Mesendoderm (in vitro differentiated cells): ENCODE results near the gene DLGAP4.

Experiments used
- DNase-seq: peaks from one replicate; pipeline ENCODE4 v3.0.0; 2013
- H2AK5ac ChIP-seq: 2 replicates; pipeline ENCODE4 v1.6.1; 2013; ENCODE audit warnings: low read length, inconsistent platforms
- H2BK120ac ChIP-seq: 2 replicates; pipeline ENCODE4 v1.6.1; 2013; ENCODE audit warnings: low read depth, mild to moderate bottlenecking, low read length, moderate library complexity, mixed read lengths
- H2BK15ac ChIP-seq: replicated peaks from 2 replicates; pipeline ENCODE4 v1.6.1; 2013; ENCODE audit warnings: low read depth, mild to moderate bottlenecking, moderate library complexity
- H2BK5ac ChIP-seq: 2 replicates; pipeline ENCODE4 v1.6.1; 2013; ENCODE audit warnings: low read length, inconsistent platforms
- H3K18ac ChIP-seq: 2 replicates; pipeline ENCODE4 v1.6.1; 2013; ENCODE audit warnings: mild to moderate bottlenecking, low read length, mixed read lengths
- H3K23ac ChIP-seq: one replicate; pipeline ENCODE4 v1.6.1; 2013; ENCODE audit warnings: low read length
- H3K27ac ChIP-seq: 2 replicates; pipeline ENCODE4 v1.5.1; 2013; ENCODE audit warnings: low read depth, mild to moderate bottlenecking, inconsistent platforms, low read length, moderate library complexity
- H3K27me3 ChIP-seq: 2 replicates; pipeline ENCODE4 v1.6.1; 2013; ENCODE audit warnings: low read length, control low read depth, mild to moderate bottlenecking, inconsistent platforms; ENCODE audit not compliant: insufficient read depth, poor library complexity
- H3K36me3 ChIP-seq: 2 replicates; pipeline ENCODE4 v1.6.1; 2013; ENCODE audit warnings: low read length, inconsistent platforms; ENCODE audit not compliant: control insufficient read depth, insufficient read depth
- H3K4ac ChIP-seq: one replicate; pipeline ENCODE4 v1.6.1; 2013; ENCODE audit warnings: low read depth, mild to moderate bottlenecking, low read length, moderate library complexity
- H3K4me1 ChIP-seq: 2 replicates; pipeline ENCODE4 v1.6.1; 2013; ENCODE audit warnings: low read depth, low read length, inconsistent platforms; ENCODE audit not compliant: control insufficient read depth
- H3K4me2 ChIP-seq: 2 replicates; pipeline ENCODE4 v1.6.1; 2013; ENCODE audit warnings: low read length
- H3K4me3 ChIP-seq: 2 replicates; pipeline ENCODE4 v1.5.1; 2013; ENCODE audit warnings: mild to moderate bottlenecking, low read length
- H3K56ac ChIP-seq: one replicate; pipeline ENCODE4 v1.6.1; 2013; ENCODE audit warnings: low read length
- H3K79me1 ChIP-seq: 2 replicates; pipeline ENCODE4 v1.6.1; 2013; ENCODE audit warnings: low read length, inconsistent platforms
- H3K79me2 ChIP-seq: 2 replicates; pipeline ENCODE4 v1.6.1; 2013; ENCODE audit warnings: mild to moderate bottlenecking, low read length; ENCODE audit not compliant: control insufficient read depth, insufficient read depth
- H3K9ac ChIP-seq: 2 replicates; pipeline ENCODE4 v1.6.1; 2013; ENCODE audit warnings: low read length, inconsistent platforms
- H4K5ac ChIP-seq: one replicate; pipeline ENCODE4 v1.6.1; 2013; ENCODE audit warnings: low read length
- H4K8ac ChIP-seq: one replicate; pipeline ENCODE4 v1.6.1; 2013; ENCODE audit warnings: low read depth, mild to moderate bottlenecking, control low read depth, low read length, moderate library complexity
- WGBS: extraction: QIAGEN DNeasy Blood & Tissue Kit; methylation state at CpG from one replicate; pipeline ENCODE4 v1.1.7; 2013; ENCODE audit warnings: low lambda C conversion rate, missing lambda C conversion rate; ENCODE audit not compliant: insufficient coverage; ENCODE audit errors: extremely low coverage; 5-methylcytosine and 5-hydroxymethylcytosine counted together

DLGAP4 gene

DNA sequence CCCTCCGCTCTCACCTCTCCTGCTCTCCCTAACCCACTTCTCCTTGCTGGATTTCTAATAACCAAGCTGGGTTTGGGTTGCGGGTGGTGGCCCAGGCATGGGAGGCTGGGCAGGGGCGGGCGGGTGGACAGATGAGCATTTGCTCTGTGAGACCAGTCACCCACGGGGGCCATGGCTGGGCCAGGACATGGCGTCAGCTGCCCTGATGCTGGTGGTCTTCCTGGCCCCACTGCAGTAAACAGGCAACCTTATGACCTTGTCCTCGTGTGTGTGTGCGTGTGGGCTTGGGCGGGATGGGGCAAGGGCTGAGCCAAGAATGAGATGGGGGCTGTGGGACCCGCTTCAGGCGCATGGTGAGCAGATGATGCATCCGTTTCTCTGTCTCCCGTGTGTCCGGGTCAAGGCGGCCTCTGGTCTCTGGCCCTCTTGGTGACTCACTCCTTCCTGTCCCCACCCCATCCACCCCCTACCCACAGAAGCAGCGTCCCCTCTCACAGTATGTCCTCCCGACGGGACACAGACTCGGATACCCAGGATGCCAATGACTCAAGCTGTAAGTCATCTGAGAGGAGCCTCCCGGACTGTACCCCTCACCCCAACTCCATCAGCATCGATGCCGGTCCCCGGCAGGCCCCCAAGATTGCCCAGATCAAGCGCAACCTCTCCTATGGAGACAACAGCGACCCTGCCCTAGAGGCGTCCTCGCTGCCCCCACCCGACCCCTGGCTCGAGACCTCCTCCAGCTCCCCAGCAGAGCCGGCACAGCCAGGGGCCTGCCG, 193.8 kb downstream of the DLGAP4 start:
- no peak overlapping the region for H3K4me3 ChIP-seq
- peaks cover 13% of the 10 kb centered on the region for H3K36me3 ChIP-seq
- no peak overlapping the region for H3K56ac ChIP-seq
- peaks cover 4% of the 10 kb centered on the region for H3K79me1 ChIP-seq
- H3K4me1 ChIP-seq, result no peaks in the 10 kb centered on the region
- no peak overlapping the region for H3K4me2 ChIP-seq
- H4K8ac ChIP-seq, result no peak overlapping the region
- no peak overlapping the region for H2BK120ac ChIP-seq
- WGBS, result no CpG with 5 or more reads among the region's 31 CpGs
- no peak overlapping the region for H2BK15ac ChIP-seq
- H3K79me2 ChIP-seq, result no peaks in the 10 kb centered on the region
- no peak overlapping the region for H3K18ac ChIP-seq
- no peak overlapping the region for H3K4ac ChIP-seq
- no peak overlapping the region for H2AK5ac ChIP-seq
- no peak overlapping the region for H4K5ac ChIP-seq
- H3K9ac ChIP-seq, result no peak overlapping the region
- no peak overlapping the region for H3K23ac ChIP-seq
- no peak for DNase-seq
- H2BK5ac ChIP-seq, result no peak overlapping the region
- H3K27me3 ChIP-seq, result no peaks in the 10 kb centered on the region
- H3K27ac ChIP-seq, result no peak overlapping the region

DNA sequence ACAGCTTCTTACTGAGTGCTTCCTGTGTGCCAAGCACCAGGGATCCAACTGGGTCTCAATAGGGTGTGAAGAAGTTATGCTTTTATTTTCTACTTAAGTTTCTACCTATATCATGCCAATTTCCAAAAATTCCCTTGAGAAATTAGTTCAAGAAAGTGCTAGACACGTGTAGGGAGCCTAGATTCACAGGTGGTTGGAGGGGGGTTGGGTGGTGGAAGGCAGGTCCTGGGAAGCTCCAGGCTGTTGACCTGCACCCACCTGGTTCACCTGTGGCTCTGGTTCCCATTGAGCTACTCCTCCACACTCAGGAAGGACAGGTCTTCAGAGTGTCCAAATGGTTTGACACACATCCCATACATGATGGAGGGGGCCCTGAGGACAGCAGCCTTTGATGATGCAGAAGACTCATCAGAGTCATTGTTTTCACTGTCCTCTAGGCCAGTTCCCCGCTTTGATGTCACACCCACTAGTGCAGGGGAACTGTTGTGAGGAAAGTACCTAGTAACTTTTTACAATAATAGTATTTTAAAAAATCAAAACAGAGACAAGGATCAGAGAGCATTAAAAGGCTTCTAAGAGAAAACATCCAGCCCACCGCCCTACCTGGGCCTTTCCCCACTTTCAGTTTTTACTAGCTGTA, 195.3 kb downstream of the DLGAP4 start:
- Histone ChIP-seq H2BK120ac (no peak overlapping the region), H3K4me2 (no peak overlapping the region), H2AK5ac (no peak overlapping the region), H3K4me1 (no peaks in the 10 kb centered on the region), H3K27ac (no peak overlapping the region), H3K79me1 (no peaks in the 10 kb centered on the region), H4K8ac (no peak overlapping the region), H3K36me3 (peaks cover 13% of the 10 kb centered on the region), H3K18ac (no peak overlapping the region), H2BK5ac (no peak overlapping the region), H4K5ac (no peak overlapping the region), H3K27me3 (no peaks in the 10 kb centered on the region), H3K23ac (no peak overlapping the region), H2BK15ac (no peak overlapping the region), H3K4me3 (no peak overlapping the region), H3K79me2 (no peaks in the 10 kb centered on the region), H3K4ac (no peak overlapping the region), H3K56ac (no peak overlapping the region), H3K9ac (no peak overlapping the region)
- no CpG with 5 or more reads among the region's 3 CpGs for WGBS
- no peak for DNase-seq

DNA sequence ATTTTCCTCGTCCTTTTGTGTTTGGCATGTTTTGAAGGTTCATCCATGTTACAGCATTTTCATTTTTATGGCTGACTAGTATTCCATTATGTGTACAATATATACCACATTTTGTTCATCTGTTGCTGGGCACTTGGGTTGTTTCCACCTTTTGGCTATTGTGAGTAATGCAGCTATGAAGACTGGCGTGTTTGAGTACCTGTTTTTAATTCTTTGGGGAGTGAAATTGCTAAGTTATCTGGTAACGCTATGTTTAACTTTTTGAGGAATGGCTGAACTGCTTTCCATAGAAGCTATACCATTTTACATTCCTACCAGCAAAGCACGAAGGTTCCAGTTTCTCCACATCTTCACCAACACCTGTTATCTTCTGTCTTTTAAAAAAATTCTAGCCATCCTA, 198.2 kb downstream of the DLGAP4 start:
- Histone ChIP-seq H4K5ac (no peak overlapping the region), H3K79me2 (no peaks in the 10 kb centered on the region), H3K27me3 (no peaks in the 10 kb centered on the region), H3K56ac (no peak overlapping the region), H3K23ac (no peak overlapping the region), H2BK120ac (no peak overlapping the region), H3K9ac (no peak overlapping the region), H3K4me3 (no peak overlapping the region), H3K4me2 (no peak overlapping the region), H3K36me3 (peaks cover 8% of the 10 kb centered on the region), H3K18ac (no peak overlapping the region), H3K4me1 (no peaks in the 10 kb centered on the region), H3K4ac (no peak overlapping the region), H4K8ac (no peak overlapping the region), H2AK5ac (no peak overlapping the region), H3K27ac (no peak overlapping the region), H2BK15ac (no peak overlapping the region), H3K79me1 (no peaks in the 10 kb centered on the region), H2BK5ac (no peak overlapping the region)
- no CpG with 5 or more reads among the region's 4 CpGs for WGBS
- no peak for DNase-seq

DNA sequence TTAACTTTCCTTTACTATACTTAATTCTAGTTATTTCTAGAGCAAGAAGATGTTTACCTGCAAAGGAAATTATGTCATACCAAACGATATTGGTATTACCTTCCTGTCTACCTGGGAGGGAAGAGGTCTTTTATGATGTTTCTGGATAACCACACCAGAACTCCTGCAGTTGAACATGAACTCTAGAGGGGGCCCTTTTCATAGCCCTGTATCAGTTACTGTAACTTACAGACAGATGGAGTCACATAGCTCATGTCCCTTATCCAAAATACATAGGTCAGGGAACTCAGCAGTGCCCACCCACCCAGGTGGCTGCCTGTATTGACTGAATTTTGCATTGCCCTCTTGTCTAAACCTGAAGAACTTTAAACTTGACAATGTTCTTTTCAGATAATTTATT, 200.1 kb downstream of the DLGAP4 start:
- no peak overlapping the region for H2BK5ac ChIP-seq
- no peak overlapping the region for H4K8ac ChIP-seq
- no peak overlapping the region for H4K5ac ChIP-seq
- no peak overlapping the region for H3K4me3 ChIP-seq
- no peaks in the 10 kb centered on the region for H3K79me2 ChIP-seq
- H2BK15ac ChIP-seq, result no peak overlapping the region
- H3K27me3 ChIP-seq, result no peaks in the 10 kb centered on the region
- H3K36me3 ChIP-seq, result peaks cover 5% of the 10 kb centered on the region
- no peaks in the 10 kb centered on the region for H3K4me1 ChIP-seq
- no peak overlapping the region for H3K9ac ChIP-seq
- no peak overlapping the region for H3K56ac ChIP-seq
- no peak overlapping the region for H3K18ac ChIP-seq
- H3K27ac ChIP-seq, result no peak overlapping the region
- peak; percentile 54 for DNase-seq
- no peak overlapping the region for H2BK120ac ChIP-seq
- H2AK5ac ChIP-seq, result no peak overlapping the region
- WGBS, result no CpG with 5 or more reads among the region's 1 CpG
- H3K4ac ChIP-seq, result no peak overlapping the region
- H3K79me1 ChIP-seq, result no peaks in the 10 kb centered on the region
- no peak overlapping the region for H3K4me2 ChIP-seq
- no peak overlapping the region for H3K23ac ChIP-seq

DNA sequence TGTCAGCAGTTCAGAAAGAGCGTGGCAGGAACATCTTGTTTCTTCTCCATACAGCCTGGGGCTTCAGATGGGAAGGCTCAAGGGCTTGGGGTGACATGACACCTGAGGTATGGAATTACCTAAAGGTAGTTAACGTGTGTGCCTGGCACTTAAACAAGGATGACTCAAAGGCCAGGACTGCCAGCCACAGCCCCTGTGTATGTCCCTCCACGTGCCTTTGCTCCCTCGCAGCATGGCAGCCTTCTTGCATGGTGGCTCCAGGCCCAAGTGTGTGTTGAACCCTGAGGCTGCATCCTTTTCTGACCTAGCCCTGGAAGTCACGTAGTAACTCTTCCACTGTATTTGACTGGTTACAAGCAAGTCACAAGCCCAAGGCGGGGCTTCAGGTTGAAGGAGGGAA, 201.6 kb downstream of the DLGAP4 start:
- Histone ChIP-seq H3K79me2 (no peaks in the 10 kb centered on the region), H3K56ac (no peak overlapping the region), H3K4me1 (no peaks in the 10 kb centered on the region), H3K27ac (no peak overlapping the region), H3K4ac (no peak overlapping the region), H3K79me1 (peaks cover 1% of the 10 kb centered on the region), H3K23ac (no peak overlapping the region), H3K4me3 (no peak overlapping the region), H2BK120ac (no peak overlapping the region), H2BK5ac (no peak overlapping the region), H3K36me3 (peaks cover 3% of the 10 kb centered on the region), H4K5ac (no peak overlapping the region), H2BK15ac (no peak overlapping the region), H3K9ac (no peak overlapping the region), H3K4me2 (no peak overlapping the region), H3K18ac (no peak overlapping the region), H3K27me3 (no peaks in the 10 kb centered on the region), H4K8ac (no peak overlapping the region), H2AK5ac (no peak overlapping the region)
- no CpG with 5 or more reads among the region's 6 CpGs for WGBS
- no peak for DNase-seq
